Renal cortical epithelial cell (primary cell): ENCODE measurements around the gene FCN3. TPM values are rescaled to one million over a fixed set of nuclear protein-coding genes. Genes with fewer than 3 reads are reported as not detected.

Source experiments
- DNase-seq: peaks from one replicate; pipeline ENCODE4 v3.0.0-alpha.2; 2011; ENCODE audit warnings: low read depth
- total RNA-seq: library from RNA; depleted of rRNA; stranded (reverse); fragments of >200 nt; gene quantifications from 2 replicates; pipeline ENCODE4 v1.2.3, GENCODE V29; 2014

FCN3 gene
- total RNA-seq, 1 donor from 2014 or later: not detected

DNA sequence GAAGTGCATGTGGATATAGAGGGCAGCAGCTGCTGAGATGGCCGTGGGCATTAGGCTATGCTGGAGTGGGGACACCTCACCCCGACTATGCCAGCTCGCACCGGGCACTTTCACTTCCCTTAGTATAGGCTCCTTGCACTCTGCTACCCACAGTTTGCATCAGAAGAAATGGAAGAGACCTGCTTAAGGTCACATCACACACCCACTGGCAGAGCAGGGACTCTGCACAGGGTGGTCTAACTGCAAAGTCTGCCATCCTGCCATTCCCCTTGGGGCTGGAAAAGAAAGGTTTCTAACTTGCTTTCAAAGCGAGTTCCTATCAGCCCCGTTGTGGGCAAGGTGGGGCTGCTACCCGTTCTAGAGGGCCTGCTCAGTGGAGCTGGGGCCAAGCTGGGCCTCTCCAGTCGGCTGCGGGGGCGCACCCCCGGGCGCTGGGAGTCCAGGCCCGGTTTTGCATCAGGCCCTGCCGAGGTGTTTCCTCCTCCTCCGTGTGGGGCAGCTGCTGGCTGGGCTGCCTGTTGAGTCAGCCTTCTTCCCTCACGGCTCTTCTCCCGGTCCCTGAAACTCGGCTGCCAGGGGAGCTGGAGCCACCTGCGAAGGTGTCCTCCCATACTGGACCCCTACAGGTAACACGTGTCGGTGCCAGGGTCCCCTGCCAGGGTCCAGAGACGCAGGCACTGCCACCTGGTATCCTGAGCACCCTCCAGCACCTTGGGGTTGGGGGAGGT is 32.9 kb downstream of the FCN3 start, which contains the start of gene SYTL1:
Gene SYTL1 (plus strand): TSS at position 498 of the 728 bp plus-strand sequence. CDS start 3,313 bp downstream, outside the sequence.
- peak; percentile 56 for DNase-seq

DNA sequence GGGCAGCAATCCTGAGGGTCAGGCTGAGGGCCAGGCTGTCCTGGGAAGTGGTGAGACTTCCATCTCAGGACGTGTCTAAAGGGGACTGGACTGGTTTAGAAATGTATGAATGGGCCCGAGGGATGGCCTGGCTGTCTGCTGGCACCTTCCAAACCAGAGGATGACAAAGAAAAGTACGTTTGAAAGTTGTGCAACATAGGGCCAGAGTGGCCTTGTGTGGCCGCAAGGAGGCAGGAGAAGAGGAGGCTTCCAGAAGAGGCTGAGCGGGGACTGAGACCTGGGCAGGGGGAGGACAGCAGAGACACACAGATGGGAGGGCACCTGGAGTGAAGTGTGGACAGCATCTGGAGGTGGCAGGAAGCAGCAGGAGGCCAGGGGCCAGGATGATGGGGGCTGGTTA is 35.4 kb downstream of the FCN3 start:
- DNase-seq: no peak

DNA sequence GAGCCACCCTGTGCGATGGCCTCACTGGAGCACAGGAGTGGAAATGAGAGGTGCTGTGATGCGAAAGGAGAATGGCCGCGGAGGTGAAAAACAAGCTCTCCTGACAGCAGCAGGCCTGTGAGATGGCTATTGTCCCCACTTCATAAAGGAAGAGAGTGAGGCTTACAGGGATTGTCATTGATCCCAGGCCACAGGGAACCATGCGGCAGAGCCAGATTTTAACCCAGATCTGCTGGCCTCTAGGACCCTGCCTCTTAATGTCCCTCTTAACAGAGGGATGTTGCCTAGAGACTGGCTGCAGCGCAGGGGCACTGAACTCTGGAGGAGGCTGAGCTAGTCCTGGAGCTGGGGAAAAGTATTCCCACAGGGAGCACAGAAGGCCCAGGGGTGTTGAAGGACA is 35.9 kb downstream of the FCN3 start:
- DNase-seq: no peak

DNA sequence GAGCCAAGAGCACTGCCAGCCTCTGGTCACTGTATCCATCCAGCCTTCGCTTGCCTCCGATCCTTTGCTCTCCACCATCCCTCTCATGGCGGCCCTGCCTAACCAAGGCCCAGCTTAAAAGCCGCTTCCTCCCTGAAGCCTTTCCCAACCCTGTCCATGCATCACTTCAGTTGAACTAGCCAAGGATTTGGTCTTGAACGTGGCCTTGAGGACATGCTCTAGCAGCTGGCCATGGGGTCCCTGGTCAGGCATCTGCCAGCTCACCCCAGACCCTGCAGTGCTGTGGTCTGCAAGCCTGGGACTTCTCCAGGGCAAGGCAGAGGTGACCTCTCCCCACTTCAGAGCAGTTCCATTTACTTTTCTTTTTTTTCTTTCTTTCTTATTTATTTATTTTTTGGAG is 37.9 kb downstream of the FCN3 start:
- no peak for DNase-seq

DNA sequence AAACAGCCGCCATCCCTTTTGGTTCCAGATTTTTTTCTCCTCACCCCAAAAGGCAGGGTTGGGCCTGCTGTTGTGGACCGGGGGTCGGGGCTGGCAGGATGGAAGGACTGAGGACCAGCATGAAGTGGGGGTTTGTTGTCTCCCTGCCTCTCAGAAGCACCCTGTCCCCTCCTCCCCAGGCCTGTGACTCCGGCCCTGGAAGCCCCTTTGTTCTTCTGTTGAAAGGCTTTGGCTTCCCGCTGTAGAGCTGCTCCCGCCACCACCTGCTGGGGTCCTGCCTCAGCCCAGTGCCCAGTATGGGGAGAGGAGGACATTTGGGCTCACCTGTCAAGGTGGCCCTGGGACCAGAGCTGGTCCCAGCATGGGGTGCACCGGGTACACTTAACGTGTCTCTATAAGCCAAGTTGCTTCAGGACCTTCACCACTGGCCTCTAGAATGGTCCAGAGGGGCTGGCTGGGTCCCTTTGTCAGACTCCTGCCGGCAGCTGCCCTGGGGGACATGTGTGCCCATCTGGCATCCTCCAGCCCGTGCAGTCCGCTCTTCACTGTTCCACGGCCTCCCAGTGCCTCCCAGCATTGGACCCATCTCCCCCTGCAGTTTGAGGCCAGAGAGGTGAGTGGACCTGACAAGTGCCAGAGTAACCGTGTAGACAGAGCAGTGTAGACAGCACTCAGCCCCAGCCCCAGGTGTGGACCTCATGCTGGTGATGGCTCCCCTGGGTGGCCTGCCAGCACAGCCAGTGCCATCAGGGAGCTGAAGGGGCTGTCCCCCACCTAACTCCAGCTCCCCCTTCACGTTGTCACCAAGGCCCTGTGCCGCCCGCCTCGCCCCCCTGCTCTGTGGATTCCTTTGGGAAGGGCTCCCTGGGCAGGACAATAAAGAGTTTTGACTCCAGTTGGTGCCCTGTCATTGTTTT is 38.9 kb downstream of the FCN3 start:
- no peak for DNase-seq

DNA sequence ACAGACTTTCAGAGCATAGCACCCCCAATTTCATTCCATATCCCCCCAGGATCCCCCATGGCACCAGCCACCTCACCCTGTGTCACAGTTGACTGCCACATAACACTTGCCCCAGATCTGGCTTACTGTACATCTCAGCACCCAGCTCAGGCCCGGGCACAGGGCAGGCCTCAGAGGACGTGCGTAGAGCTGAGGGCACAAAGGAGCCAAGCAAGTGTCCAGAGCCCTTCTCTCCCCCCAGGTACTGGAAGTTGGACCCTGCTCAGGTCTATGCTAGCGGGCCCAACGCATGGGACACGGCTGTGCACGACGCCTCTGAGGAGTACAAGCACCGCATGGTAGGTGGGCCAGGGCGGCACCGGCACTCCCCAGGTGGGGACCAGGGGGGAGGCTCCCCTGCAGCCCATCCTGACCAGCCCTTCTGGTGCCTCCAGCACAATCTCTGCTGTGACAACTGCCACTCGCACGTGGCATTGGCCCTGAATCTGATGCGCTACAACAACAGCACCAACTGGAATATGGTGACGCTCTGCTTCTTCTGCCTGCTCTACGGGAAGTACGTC is 40.8 kb downstream of the FCN3 start:
- no peak for DNase-seq

DNA sequence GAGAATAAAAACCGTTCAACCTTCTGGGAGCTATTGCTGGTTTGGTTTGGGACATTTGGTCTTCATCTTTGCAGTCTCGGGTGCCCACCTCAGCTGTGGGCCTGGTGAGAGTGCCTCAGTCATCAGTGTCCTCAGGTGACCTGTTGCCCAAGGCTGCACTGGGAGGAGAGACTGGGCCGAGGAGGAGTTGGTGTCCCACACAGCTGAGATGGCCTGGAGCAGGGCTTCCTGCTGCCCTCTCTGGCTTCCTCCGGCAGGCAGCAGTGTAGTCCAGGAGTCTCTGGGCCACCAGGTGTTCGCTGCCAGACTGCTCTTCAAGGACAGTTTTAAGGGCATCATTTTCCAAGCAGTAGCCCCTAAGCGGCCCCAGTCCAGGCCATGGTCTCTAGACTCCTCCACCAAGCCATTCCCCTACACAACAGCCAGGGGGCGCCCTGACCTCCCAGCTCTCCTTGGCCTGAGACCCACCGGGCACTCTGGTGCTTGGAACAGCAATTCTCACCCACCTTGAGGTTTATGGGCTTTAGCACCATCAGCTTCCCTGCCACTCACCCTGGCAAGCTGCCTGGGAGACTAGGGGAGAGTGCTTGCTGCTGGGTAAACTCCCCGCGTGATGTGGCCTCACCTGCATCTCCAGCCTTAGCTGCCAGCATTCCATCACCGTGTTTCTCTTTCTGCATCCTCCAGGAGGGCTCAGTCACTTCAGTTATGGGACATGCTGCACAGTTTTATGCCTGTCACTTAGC is 41.9 kb downstream of the FCN3 start:
- DNase-seq: no peak

DNA sequence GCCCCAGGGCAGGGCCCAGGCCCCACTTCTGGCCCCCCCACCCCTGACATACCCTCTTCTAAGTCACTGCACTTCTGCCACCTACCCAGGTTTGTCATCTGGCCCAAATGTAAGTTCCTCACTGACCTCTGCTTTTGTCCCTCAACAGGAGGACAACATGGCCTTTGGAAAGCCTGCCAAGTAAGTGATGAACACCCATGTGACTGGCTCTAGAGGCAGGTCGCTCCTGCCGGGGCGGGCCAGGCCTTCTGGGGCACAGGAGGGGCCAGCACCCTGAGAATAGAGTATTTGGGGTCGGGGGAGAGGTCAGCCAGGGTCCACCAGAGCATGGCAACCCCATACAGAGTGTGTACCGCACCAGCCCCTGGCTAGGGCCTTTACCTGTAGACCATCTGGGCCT is 42.7 kb downstream of the FCN3 start:
- no peak for DNase-seq

DNA sequence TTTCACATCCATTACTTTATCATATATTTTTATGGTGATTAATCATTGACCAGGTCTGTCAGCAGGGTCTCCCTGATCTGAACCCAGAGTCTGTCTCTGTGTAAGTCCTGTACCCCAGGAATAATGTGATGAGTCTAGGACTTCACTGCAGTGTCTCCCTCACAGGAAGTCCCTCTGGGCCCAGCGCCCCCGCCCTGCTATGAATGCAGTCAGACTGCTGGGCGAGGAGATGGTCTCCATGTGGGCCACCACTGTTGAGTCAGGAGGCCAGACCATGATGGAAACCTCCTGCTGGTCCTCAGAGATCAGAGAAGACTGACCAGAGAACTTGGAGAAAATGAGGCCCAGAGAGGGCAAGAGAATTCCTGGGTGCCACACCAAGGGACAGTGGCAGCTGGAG is 43.2 kb downstream of the FCN3 start:
- no peak for DNase-seq

DNA sequence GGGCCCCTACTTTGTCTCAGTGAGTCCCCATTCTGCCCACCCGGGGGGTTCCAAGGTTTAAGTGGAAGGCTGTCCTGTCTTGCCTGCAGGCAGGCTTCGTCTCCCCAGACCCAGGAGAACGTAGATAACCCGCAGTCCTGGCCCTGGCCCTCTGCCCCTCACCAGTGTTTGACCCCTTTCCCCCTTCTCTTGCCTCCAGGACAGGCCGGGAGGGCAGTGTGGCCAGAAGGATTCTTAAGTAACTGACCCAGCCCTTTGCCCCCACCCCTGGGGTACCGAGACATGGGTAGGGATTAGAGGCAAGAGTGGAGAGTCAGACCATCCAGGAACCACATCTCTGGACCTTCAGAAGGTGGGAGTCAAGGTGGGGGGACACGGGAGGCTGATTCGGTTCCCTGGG is 43.8 kb downstream of the FCN3 start:
- no peak for DNase-seq

DNA sequence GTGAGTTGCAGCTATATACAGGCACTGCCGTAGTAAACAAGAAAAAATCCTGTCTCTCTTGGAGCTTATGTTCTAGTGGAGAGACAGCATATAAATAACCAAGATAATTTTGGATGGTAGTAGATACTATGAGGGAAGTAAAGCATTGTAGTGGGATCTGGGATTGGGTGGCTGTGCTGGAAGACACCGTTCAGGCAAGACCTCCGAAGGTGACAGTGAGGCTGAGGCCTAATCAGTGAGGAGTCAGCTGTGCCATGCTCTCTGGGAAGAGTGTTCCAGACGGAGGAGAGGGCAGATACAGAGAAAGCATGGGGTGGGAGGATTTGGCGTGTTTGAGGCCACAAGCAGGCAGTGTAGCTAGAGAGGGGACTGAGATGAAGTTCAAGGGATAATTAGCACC is 46.7 kb downstream of the FCN3 start:
- DNase-seq: no peak

DNA sequence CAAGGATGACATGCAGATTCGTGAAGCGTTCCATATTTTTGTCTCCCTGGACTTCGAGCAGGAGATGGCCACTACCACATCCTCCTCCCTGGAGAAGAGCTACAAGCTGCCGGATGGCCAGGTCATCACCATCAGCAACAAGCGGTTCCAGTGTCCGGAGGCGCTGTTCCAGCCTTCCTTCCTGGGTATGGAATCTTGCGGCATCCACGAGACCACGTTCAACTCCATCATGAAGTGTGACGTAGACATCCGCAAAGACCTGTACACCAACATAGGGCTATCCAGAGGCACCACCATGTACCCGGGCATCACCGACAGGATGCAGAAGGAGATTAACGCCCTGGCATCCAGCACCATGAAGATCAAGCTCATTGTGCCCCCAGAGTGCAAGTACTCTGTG is 49.3 kb downstream of the FCN3 start:
- DNase-seq: no peak

DNA sequence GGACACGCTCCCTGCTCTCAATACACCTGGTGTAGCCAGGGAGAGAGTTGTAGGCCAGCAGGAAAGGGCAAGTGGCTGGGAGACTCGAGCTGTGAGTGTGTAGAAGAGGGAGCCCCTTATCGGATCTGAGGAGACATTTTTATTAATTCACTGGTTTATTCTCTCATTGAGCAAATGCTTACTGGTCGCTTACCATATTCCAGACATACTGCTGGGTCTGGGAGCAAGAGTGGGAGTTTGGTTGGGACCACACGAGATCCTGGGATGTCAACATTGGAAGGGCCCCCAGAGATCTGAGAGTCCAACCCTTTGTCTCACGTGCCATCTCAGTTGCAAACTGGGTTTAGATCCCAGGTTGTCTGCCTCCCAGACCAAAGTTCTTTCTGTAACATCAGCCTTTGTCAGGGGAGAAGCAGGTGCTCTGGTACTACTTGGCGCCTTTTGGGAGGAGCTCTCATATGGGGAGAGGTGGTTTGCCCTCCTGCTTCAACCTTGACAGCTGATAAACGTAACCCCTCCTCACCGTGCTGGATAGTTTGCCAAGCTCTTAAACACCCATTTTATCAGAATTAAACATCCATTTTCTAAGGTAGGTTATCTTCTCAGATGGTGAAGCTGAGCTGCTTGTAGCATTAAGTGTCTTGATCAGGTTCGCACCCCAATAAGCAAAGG is 51.9 kb downstream of the FCN3 start:
- DNase-seq: no peak

- peak; percentile 80 for DNase-seq
Observed at GRCh38 chr1:27321813-27322568, 52.6 kb downstream of the FCN3 start, which contains the start of gene TMEM222. Gene TMEM222 (plus strand): TSS chr1:27322163. CDS start chr1:27322198, 35 bp downstream.

Other genes starting within 250 kb of the FCN3 start
- 2.8 and 20.5 TPM in 2 replicates for gene SLC9A1, start 219.7 kb downstream of the FCN3 start, total RNA-seq
- 16.1 and 48.5 TPM in 2 replicates for gene WDTC1, start 140.2 kb downstream of the FCN3 start, total RNA-seq
- 18.4 and 30.8 TPM in 2 replicates for gene TMEM222, start 52.7 kb downstream of the FCN3 start, total RNA-seq
- gene SYTL1, start 32.8 kb downstream of the FCN3 start, total RNA-seq: 9.0 and 25.4 TPM in 2 replicates
- 14.8 and 15.8 TPM in 2 replicates for gene MAP3K6, start 7.9 kb downstream of the FCN3 start, total RNA-seq
- not detected in 2 replicates for gene CD164L2, start 8.5 kb upstream of the FCN3 start, total RNA-seq
- 0.25 TPM in 1 of 2 replicates, not detected in the other for gene GPR3, start 17.8 kb upstream of the FCN3 start, total RNA-seq
- 15.1 and 48.0 TPM in 2 replicates for gene WASF2, start 115.3 kb upstream of the FCN3 start, total RNA-seq
- 2.6 and 15.4 TPM in 2 replicates for gene AHDC1, start 229.3 kb upstream of the FCN3 start, total RNA-seq